ENCODE measurements around the gene TMIE.
"Not testable (repeated sequence)": the region's sequence is repeated elsewhere in the genome, so short reads cannot be mapped to it uniquely, and the experiment has no call there.

Gene TMIE

DNA sequence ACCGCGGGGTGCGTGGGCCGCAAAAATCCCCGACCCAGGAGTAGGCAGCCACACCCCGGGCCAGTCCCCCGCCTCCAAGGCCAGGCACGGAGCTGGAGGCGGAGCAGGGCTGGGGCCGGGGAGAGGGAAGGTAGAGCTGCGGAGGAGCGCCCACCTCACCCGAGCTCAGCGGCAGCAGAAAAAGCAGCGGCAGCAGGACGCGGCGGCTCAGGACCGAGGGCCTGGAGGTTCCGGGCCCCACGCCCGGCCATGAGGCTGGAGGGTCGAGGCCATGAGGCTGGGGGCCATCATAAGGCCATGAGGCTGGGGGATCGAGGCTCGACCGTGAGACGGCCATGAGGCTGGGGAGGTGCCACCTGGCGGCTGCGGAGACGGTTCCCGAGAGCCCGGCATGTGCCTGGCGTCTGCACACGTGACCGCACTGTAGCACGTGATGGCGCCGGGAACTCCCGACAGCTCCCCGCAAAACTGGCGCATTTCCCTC lies 49.4 kb downstream of the TMIE start:
- no peak overlapping the region for H3K4me3 ChIP-seq (ENCODE audit: low read length)
- TF ChIP-seq, protein P1, sequence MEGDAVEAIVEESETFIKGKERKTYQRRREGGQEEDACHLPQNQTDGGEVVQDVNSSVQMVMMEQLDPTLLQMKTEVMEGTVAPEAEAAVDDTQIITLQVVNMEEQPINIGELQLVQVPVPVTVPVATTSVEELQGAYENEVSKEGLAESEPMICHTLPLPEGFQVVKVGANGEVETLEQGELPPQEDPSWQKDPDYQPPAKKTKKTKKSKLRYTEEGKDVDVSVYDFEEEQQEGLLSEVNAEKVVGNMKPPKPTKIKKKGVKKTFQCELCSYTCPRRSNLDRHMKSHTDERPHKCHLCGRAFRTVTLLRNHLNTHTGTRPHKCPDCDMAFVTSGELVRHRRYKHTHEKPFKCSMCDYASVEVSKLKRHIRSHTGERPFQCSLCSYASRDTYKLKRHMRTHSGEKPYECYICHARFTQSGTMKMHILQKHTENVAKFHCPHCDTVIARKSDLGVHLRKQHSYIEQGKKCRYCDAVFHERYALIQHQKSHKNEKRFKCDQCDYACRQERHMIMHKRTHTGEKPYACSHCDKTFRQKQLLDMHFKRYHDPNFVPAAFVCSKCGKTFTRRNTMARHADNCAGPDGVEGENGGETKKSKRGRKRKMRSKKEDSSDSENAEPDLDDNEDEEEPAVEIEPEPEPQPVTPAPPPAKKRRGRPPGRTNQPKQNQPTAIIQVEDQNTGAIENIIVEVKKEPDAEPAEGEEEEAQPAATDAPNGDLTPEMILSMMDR (conservative IDR thresholded peaks at IDR 0.05; ENCODE audit: low read depth, low read length), result no peak
- no peak for DNase-seq (ENCODE audit: low read depth)

DNA sequence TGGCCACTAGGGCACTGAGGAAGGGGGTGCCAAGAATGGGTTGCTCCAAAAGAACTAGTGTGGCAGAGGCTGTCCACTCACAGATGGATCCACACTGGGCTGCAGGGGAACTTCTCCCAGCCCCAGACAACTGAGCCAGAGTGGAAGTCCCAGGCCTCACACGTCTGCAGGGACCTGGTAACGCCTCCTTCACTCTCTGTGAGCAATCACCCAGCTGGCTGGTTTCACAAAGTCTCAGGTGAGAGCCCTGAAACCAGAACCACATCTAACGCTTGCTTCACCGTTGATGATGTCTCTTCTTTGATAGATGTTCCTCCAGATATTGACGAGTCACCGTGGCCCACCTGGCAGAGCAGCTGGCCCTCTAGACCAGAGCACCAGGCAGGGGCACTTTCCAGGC lies 51.9 kb downstream of the TMIE start:
- not testable (repeated sequence) for DNase-seq (ENCODE audit: low read depth); H3K4me3 ChIP-seq (ENCODE audit: low read length)

GRCh38 chr3:46755646-46756045 lies 54.5 kb downstream of the TMIE start:
- DNase-seq (ENCODE audit: low read depth), result no peak
- TF ChIP-seq, protein P1 (conservative IDR thresholded peaks at IDR 0.05; ENCODE audit: low read depth, low read length), result no peak
- H3K4me3 ChIP-seq (ENCODE audit: low read length), result no peak overlapping the region

GRCh38 chr3:46756642-46757041 lies 55.5 kb downstream of the TMIE start:
- no peak for DNase-seq (ENCODE audit: low read depth)
- H3K4me3 ChIP-seq (ENCODE audit: low read length), result no peak overlapping the region
- TF ChIP-seq, protein P1 (conservative IDR thresholded peaks at IDR 0.05; ENCODE audit: low read depth, low read length), result no peak

DNA sequence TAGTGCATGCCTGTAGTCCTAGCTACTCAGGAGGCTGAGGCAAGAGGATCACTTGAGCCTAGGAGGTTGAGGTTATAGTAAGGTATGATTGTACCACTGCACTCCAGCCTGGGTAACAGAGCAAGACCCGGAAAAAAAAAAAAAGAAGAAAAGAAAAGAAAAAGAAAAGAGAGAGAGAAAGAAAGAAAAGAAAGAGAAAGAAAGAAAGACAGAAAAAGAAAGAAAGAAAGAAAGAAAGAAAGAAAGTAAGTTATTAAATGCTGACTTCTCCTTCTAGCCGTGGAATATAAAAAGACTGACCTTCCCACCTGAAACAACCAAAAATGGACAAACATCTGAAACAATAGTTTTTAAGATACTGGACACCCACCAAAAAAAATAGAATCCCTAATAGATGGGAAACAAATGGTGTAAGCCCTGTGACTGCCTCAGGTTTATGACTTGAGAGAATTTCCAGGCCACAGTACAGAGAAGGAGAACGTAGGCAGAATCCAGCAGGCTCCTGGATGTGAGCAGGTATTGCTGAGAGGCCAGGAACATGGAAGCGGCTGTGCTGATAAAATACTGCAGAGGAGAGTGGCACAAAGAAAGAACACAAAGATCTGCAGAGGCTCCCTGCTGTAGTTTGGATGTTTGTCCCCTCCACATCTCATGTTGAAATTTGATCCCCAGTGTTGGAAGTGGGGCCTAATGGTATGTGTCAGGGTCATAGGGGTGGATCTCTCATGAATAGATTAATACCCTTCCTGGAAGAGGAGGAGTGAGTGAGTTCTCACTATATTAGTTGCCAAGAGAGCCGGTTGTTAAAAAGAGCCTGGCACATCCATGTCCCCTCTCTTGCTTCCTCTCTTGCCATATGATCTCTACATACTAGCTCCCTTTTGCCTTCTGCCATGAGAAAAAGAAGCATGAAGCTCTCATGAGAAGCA lies 58.3 kb downstream of the TMIE start:
- H3K4me3 ChIP-seq (ENCODE audit: low read length), result no peak overlapping the region
- TF ChIP-seq, protein P1 (conservative IDR thresholded peaks at IDR 0.05; ENCODE audit: low read depth, low read length), result no peak
- no peak for DNase-seq (ENCODE audit: low read depth)

Data from retinal pigment epithelial cell (primary cell).